ENCODE measurements around the gene CYP46A1. TPM values are rescaled to one million over a fixed set of nuclear protein-coding genes. Genes with fewer than 3 reads are reported as not detected.

CYP46A1 gene
- total RNA-seq, 1 experiment from 2014 or later: 0.59 TPM

DNA sequence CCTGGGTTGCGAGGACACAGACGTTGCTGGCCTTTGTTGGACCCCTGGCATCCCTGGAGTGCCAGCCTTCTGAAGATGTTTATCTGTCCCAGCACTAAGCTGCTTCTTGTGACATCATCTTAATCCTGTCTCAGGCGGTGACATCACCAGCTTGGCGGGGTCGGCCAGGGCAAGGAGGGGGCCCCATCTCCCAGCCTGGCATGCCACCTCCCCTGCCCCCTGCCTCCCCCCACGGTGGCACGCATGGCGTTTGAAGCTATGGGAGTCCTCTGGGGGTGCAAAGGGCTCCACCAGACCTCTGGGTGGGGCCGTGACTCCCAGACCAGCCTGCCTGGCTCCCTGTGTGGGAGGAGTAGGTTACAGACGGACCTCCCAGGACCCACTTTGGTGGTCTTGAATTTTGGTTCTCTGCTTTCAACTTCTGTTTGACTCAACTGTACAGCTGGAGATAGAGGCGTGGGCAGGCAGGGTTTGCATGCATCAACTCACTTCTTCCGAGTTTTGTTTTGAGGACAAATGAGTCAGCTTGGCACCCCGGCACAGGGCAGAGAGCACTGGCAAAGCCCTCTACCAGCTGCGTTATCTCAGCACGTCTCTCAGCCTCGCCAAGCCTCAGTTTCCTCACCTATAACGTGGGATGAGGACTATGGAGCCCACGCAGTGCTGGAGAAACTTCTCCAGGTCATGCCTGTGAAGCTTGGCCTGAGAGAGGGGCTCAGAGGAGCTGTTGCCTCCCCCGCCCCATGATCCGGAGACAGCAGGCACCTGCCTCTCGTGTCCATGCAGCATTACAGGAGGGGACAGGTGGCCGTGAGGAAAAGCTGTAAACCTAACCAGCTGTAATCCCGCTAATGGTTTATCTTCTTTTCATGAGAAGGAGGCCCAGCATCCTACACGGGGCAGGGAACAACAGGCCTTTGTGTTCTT is 70.3 kb downstream of the CYP46A1 start:
- no peak overlapping the region for H2BK120ac ChIP-seq (ENCODE audit: low read depth, low read length, poor library complexity, severe bottlenecking)
- H3K9ac ChIP-seq (ENCODE audit: extremely low read depth, insufficient read length, low read length): no peak overlapping the region

More for the DNA sequence above, 70.3 kb downstream of the CYP46A1 start:
- H2BK5ac ChIP-seq (ENCODE audit: insufficient read length, low read length): no peak overlapping the region
- H3K23ac ChIP-seq (ENCODE audit: insufficient read length, low read depth, low read length): no peak overlapping the region
- no peak overlapping the region for H3K56ac ChIP-seq (ENCODE audit: insufficient read length, low read depth, low read length)
- WGBS (ENCODE audit: extremely low coverage, insufficient read length, low lambda C conversion rate): no CpG with 5 or more reads among the region's 24 CpGs
- no peak for TF ChIP-seq CTCF (conservative IDR thresholded peaks at IDR 0.05)
- H3K27ac Mint-ChIP-seq: peak overlapping the region in 1 of 3 experiments; percentile 72; a peak in 2 of 7 replicates
- no peak overlapping the region for H3K27ac ChIP-seq (ENCODE audit: insufficient read length, low read depth, low read length)
- H3K4me1 ChIP-seq (ENCODE audit: insufficient read depth, low read length): peaks cover 7% of the 10 kb centered on the region; the same call in 1 of the 2 replicates
- no peak overlapping the region for H3T11ph ChIP-seq (ENCODE audit: low read length)
- H3K9me3 ChIP-seq (ENCODE audit: control insufficient read depth, low read depth, low read length): no peaks in the 10 kb centered on the region
- no peaks in the 10 kb centered on the region for H3K79me2 ChIP-seq (ENCODE audit: insufficient read depth, low read length)
- H3K23me2 ChIP-seq (ENCODE audit: insufficient read length, low read depth, low read length, poor library complexity, severe bottlenecking): no peaks in the 10 kb centered on the region
- H3K4me3 Mint-ChIP-seq: no peak overlapping the region
- H3K36me3 Mint-ChIP-seq (ENCODE audit: insufficient read depth in 1 of 3, low read depth in 3 of 3): no peaks in the 10 kb centered on the region
- H3K9me3 Mint-ChIP-seq: no peaks in the 10 kb centered on the region
- no peak overlapping the region for H2AFZ ChIP-seq (ENCODE audit: low read length)
- H4K5ac ChIP-seq (ENCODE audit: insufficient read length, low read depth, low read length): no peak overlapping the region
- H4K20me1 ChIP-seq (ENCODE audit: control insufficient read depth, insufficient read depth, insufficient read length): no peaks in the 10 kb centered on the region
- no peak overlapping the region for H2AK5ac ChIP-seq (ENCODE audit: insufficient read length, low read length)
- H2BK20ac ChIP-seq (ENCODE audit: low read depth, low read length, poor library complexity, severe bottlenecking): no peak overlapping the region
- H2BK12ac ChIP-seq (ENCODE audit: insufficient read length, low read depth, low read length): no peak overlapping the region
- H3K27me3 ChIP-seq (ENCODE audit: insufficient read depth, low read length): no peaks in the 10 kb centered on the region
- no peak overlapping the region for H2BK15ac ChIP-seq (ENCODE audit: low read depth, low read length)
- DNase-seq: no peak
- peaks cover 28 to 31% of the 10 kb centered on the region in 2 experiments for H3K4me1 Mint-ChIP-seq
- no peak overlapping the region; the same call in 1 of the 2 replicates for H3K14ac ChIP-seq (ENCODE audit: insufficient read depth, low read length)
- no peak overlapping the region for H3K18ac ChIP-seq (ENCODE audit: insufficient read length, low read depth, low read length)
- H3K4me2 ChIP-seq (ENCODE audit: insufficient read depth, insufficient read length, low read length): no peak overlapping the region
- no peak overlapping the region for H4K8ac ChIP-seq (replicated peaks; ENCODE audit: insufficient read length, low read depth, low read length)
- H3K27me3 Mint-ChIP-seq (ENCODE audit: low read depth): peaks cover 16% of the 10 kb centered on the region
- H3K79me1 ChIP-seq (ENCODE audit: insufficient read depth, low read depth, low read length, poor library complexity, severe bottlenecking): no peaks in the 10 kb centered on the region
- H4K91ac ChIP-seq (ENCODE audit: insufficient read length, low read depth, low read length): no peak overlapping the region
- no peak overlapping the region for H3K4ac ChIP-seq (ENCODE audit: low read depth, low read length)

Data from H9 (cell line).